Cardiac fibroblast (primary cell): ENCODE measurements around the gene ZBTB6.

Experiments
- DNase-seq, 2 donors: peaks; one replicate each; pipeline versions ENCODE4 v3.0.0 to v3.0.0-alpha.2; 2010; ENCODE audit warnings: low read depth in 2 of 2
- H3K4me3 ChIP-seq, 2 donors: replicated peaks in 1 of 2; 1 replicate in 1 of 2; 2 replicates in 1 of 2; pipeline ENCODE4 v1.5.1; 2011; ENCODE audit warnings: low read depth in 2 of 2, low read length in 2 of 2, mild to moderate bottlenecking in 2 of 2, moderate library complexity in 1 of 2
- CTCF ChIP-seq: IDR thresholded peaks from one replicate; pipeline ENCODE4 v1.5.1; 2011; ENCODE audit warnings: low read depth, mild to moderate bottlenecking, low read length, inconsistent platforms

ZBTB6 gene

GRCh38 chr9:122940454-122940748 lies 27.3 kb upstream of the ZBTB6 start:
- no peak for DNase-seq
- peak overlapping the region; percentile 0 to 24 for H3K4me3 ChIP-seq
- no peak for TF ChIP-seq CTCF

- no peak for TF ChIP-seq CTCF
- no peak for DNase-seq
- no peak overlapping the region for H3K4me3 ChIP-seq
These were observed 26.5 kb upstream of the ZBTB6 start for GRCh38 chr9:122939601-122940000.

- no peak for DNase-seq
- no peak for TF ChIP-seq CTCF
- no peak overlapping the region for H3K4me3 ChIP-seq
These were observed 23.8 kb upstream of the ZBTB6 start for GRCh38 chr9:122936883-122937282.

- DNase-seq, result no peak
- no peak for TF ChIP-seq CTCF
- H3K4me3 ChIP-seq, result no peak overlapping the region
These were observed 23.3 kb upstream of the ZBTB6 start for GRCh38 chr9:122936464-122936863.

GRCh38 chr9:122931226-122932121 lies 18.4 kb upstream of the ZBTB6 start, which contains the start of gene ZBTB26:
Gene ZBTB26, minus strand, starts transcription at chr9:122931512. Its CDS starts 11,578 bp downstream, at chr9:122919934.
- no peak for TF ChIP-seq CTCF
- H3K4me3 ChIP-seq, result peak within 1 kb of the TSS; percentile 84 to 97
- peak; percentile 93 to 95 for DNase-seq

GRCh38 chr9:122930541-122931225 lies 17.6 kb upstream of the ZBTB6 start:
- TF ChIP-seq CTCF, result no peak
- no peak for DNase-seq
- H3K4me3 ChIP-seq, result peak overlapping the region; percentile 84 to 97
